Body of pancreas (tissue), 4 donors: Measurements from ENCODE around the gene TPST1.

ENCODE experiments used
- CTCF ChIP-seq, 7 experiments: fragments of 450-650 bp in 4 of 7; fragments of 200-600 bp in 3 of 7; sonication (generic) in 3 of 7; IDR thresholded peaks; one replicate each; pipeline ENCODE4 v1.5.1; 2016 to 2019; ENCODE audit warnings: antibody characterized with exemption in 7 of 7
- POLR2A ChIP-seq, 3 donors: fragments of 450-650 bp; IDR thresholded peaks; one replicate each; pipeline ENCODE4 v1.6.1; 2016; ENCODE audit warnings: antibody characterized with exemption in 3 of 3, mild to moderate bottlenecking in 2 of 3

- TF ChIP-seq CTCF (IDR thresholded peaks at IDR 0.05) (no peak), POLR2A (IDR thresholded peaks at IDR 0.05) (no peak)
Measured at GRCh38 chr7:66181329-66181728, 23.8 kb upstream of the TPST1 start.
